Kidney epithelial cell (primary cell): ENCODE measurements around the gene SCN1B. TPM values are rescaled to one million over a fixed set of nuclear protein-coding genes. Genes with fewer than 3 reads are reported as not detected.
"Not testable (repeated sequence)": the region's sequence is repeated elsewhere in the genome, so short reads cannot be mapped to it uniquely, and the experiment has no call there.

ENCODE experiments used
- DNase-seq: peaks from one replicate; pipeline ENCODE4 v3.0.0-alpha.2; 2010; ENCODE audit warnings: low read depth
- H3K27me3 ChIP-seq: 2 replicates; pipeline ENCODE4 v1.6.0; 2011; ENCODE audit warnings: low read length; ENCODE audit not compliant: control insufficient read depth, insufficient read depth
- H3K36me3 ChIP-seq: 2 replicates; pipeline ENCODE4 v1.5.1; 2011; ENCODE audit warnings: low read length; ENCODE audit not compliant: control insufficient read depth, insufficient read depth
- H3K4me3 ChIP-seq: 2 replicates; pipeline ENCODE4 v1.5.1; 2011; ENCODE audit warnings: low read depth, mild to moderate bottlenecking, control low read depth, low read length
- total RNA-seq: library from RNA; depleted of rRNA; stranded (reverse); fragments of >200 nt; gene quantifications from 2 replicates; pipeline ENCODE4 v1.2.3, GENCODE V29; 2015
- TF ChIP-seq, protein P1 (sequence below): IDR thresholded peaks from 2 replicates; pipeline ENCODE4 v1.5.1; 2011; ENCODE audit warnings: mild to moderate bottlenecking, moderate library complexity, low read length, control low read depth, inconsistent platforms; ENCODE audit not compliant: insufficient read depth, poor library complexity, severe bottlenecking

Gene SCN1B
- total RNA-seq, 1 donor from 2014 or later: 1.8 TPM

DNA sequence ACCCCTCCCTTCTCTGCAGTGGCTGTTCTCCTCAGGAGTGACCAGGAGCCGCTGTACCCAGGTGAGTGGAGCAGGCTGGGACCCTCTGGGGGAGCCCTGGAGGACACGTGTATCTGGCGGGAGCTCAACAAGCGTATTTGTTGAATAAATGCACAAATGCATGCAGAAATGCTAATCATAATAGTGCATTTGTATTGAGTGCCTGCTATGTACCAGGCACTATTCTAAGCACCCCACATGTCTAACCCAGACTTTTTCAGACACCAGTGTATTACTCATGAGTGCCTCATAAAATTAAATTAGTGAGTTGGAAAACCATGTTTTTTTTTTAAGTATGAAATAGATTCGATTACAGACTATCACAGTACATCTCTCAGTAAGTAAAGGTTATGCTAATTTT lies 19.2 kb downstream of the SCN1B start:
- TF ChIP-seq, protein P1, sequence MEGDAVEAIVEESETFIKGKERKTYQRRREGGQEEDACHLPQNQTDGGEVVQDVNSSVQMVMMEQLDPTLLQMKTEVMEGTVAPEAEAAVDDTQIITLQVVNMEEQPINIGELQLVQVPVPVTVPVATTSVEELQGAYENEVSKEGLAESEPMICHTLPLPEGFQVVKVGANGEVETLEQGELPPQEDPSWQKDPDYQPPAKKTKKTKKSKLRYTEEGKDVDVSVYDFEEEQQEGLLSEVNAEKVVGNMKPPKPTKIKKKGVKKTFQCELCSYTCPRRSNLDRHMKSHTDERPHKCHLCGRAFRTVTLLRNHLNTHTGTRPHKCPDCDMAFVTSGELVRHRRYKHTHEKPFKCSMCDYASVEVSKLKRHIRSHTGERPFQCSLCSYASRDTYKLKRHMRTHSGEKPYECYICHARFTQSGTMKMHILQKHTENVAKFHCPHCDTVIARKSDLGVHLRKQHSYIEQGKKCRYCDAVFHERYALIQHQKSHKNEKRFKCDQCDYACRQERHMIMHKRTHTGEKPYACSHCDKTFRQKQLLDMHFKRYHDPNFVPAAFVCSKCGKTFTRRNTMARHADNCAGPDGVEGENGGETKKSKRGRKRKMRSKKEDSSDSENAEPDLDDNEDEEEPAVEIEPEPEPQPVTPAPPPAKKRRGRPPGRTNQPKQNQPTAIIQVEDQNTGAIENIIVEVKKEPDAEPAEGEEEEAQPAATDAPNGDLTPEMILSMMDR: no peak
- H3K36me3 ChIP-seq: no peaks in the 10 kb centered on the region
- H3K27me3 ChIP-seq: peaks cover 7% of the 10 kb centered on the region
- DNase-seq: no peak
- H3K4me3 ChIP-seq: no peak overlapping the region

DNA sequence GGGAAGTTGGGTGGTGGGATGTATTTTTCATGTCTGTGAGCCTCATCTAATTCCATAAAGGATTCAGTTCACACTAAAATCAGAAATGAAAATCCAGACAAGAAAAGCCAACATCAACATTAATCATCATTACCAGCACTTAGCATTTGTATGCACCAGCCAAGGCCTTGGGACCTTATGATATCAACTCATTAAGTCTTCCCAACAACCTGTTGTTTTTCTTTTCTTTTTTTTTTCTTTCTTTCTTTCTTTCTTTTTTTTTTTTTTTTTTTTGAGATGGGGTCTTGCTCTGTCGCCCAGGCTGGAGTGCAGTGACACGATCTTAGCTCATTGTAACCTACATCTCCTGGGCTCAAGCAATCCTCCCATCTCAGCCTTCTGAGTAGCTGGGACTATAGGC lies 20.4 kb downstream of the SCN1B start:
- not testable (repeated sequence) for H3K36me3 ChIP-seq, H3K27me3 ChIP-seq, H3K4me3 ChIP-seq, DNase-seq

DNA sequence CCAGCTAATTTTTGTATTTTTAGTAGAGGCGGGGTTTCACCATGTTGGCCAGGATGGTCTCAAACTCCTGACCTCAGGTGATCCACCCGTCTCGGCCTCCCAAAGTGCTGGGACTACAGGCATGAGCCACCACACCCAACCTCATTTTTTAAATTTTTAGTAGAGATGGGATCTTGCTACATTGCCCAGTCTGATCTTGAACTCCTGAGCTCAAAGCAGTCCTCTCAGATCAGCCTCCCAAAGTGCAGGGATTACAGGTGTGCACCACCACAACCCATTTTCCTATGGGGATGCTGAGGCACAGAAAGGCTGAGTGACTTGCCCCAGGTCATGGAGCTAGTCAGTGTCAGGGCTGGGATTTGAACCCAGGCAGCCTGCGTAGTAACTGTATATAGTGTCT lies 21.0 kb downstream of the SCN1B start:
- not testable (repeated sequence) for DNase-seq, H3K4me3 ChIP-seq, H3K36me3 ChIP-seq
- peaks cover 13% of the 10 kb centered on the region for H3K27me3 ChIP-seq

DNA sequence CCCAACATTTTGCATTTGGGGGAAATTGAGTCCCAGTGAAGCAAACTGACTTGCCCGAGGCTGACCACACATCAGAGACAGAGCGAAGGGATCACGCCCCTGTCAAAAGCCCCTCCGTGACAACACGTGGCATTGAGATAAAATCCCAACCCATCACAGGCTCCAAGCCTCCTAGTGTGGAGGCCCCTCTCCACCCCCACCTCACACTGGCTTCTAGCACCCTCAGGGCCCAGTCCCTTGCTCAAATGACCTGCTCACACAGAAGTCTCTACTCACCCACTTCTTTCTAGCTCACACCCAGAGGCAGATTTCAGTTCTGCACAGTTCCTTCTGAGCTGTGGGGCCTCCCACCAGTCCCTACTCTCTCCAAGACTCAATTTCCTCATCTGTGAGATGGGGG lies 21.5 kb downstream of the SCN1B start:
- Histone ChIP-seq H3K36me3 (no peaks in the 10 kb centered on the region), H3K27me3 (peaks cover 17% of the 10 kb centered on the region), H3K4me3 (no peak overlapping the region)
- no peak for DNase-seq
- TF ChIP-seq, protein P1: no peak

DNA sequence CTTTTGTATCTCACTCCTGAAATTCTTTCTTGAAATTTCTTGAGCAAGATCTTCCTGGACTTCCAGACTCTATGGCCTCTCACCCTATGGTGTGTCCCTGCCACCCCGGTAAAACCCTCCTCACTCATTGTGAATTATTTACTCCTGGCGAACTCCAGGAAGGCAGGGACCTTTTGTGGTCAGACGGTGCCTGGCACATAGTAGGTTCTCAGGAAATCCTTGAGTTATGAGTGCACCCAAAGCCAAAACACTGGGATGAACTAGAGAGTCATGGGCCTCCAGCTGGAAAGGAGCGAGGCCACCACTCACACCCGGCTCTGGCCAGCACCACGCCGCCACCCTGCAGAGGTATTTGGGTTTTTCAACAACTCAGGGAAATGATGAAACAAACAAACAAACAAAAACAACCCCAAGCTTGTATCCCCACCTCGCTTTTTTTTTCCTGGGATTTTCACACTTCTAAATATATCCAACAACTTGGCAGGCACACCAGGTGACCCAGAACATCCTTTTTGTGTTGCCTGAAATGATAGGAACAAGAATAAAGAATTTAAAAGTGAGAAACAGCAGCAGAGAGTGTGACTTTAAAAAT lies 22.4 kb downstream of the SCN1B start:
- Histone ChIP-seq H3K4me3 (no peak overlapping the region), H3K36me3 (no peaks in the 10 kb centered on the region), H3K27me3 (peaks cover 17% of the 10 kb centered on the region)
- no peak for DNase-seq
- TF ChIP-seq, protein P1: no peak

DNA sequence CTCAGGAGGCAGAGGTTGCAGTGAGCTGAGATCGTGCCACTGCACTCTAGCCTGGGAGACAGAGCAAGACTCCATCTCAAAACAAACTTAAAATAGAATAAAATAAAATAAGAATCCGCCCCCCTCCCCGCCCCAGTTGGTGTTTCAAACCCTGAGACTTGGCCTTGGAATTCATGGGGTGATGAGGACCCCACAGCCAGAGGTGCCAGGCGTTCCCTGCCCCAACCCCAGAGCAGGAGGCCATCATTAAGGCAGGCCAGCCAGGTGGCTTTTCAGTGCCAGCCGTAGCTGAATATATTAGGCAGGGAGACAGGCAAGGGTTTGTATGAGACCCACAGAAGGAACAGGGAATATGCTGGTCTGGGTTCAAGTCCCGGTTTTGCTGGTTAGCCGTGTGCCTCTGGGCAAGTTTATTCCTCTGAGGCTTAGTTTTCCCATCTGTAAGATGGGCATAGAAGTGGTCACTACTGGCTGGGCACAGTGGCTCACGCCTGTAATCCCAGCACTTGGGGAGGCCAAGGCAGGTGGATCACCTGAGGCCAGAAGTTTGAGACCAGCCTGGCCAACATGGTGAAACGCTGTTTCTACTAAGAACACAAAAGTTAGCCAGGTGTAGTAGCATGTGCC lies 23.5 kb downstream of the SCN1B start:
- Histone ChIP-seq H3K27me3 (peaks cover 15% of the 10 kb centered on the region), H3K4me3 (no peak overlapping the region), H3K36me3 (no peaks in the 10 kb centered on the region)
- DNase-seq: no peak
- TF ChIP-seq, protein P1: no peak

DNA sequence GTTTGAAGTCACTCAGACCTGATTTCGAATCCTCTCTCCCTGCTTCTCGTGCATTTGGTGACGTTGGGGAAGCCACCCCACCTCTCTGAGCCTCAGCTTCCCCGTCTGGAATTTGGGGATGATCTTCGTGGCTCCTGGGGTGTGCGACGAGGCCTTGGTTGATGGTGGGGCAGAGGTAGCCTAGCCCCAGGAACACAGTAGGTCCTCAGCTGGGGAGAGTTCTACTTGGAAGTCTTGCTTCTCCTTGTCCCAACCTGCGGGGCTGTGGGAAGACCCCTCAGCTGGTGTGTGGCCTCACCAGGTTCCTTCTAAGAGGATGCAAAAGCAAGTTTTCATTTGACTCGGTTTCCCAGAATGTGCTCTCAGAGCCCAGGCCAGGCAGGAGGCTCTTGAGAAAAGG lies 24.4 kb downstream of the SCN1B start:
- Histone ChIP-seq H3K36me3 (no peaks in the 10 kb centered on the region), H3K4me3 (no peak overlapping the region), H3K27me3 (peaks cover 10% of the 10 kb centered on the region)
- TF ChIP-seq, protein P1: no peak
- no peak for DNase-seq
